Hindlimb muscle (tissue), 1 donor: ENCODE data around the gene TFPI2. TPM values are rescaled to one million over a fixed set of nuclear protein-coding genes. Genes with fewer than 3 reads are reported as not detected.
"Not testable (repeated sequence)": the region's sequence is repeated elsewhere in the genome, so short reads cannot be mapped to it uniquely, and the experiment has no call there.

Experiments used
- DNase-seq: peaks from one replicate; pipeline ENCODE4 v3.0.0-alpha.2; 2013
- polyA plus RNA-seq: library from polyadenylated mRNA; unstranded; fragments of 120-200 nt; gene quantifications from one replicate; pipeline ENCODE4 v1.2.1, GENCODE V29; 2013; ENCODE audit not compliant: insufficient read length

Gene TFPI2
- 1.8 TPM for polyA plus RNA-seq

- peak; percentile 23 for DNase-seq
Measured at GRCh38 chr7:93890464-93891068, at the start of gene TFPI2. Gene TFPI2, minus strand, starts transcription at chr7:93890753. Its CDS starts 75 bp downstream, at chr7:93890678.

- no peak for DNase-seq
Measured at GRCh38 chr7:93938293-93938692, 47.7 kb upstream of the TFPI2 start.

- DNase-seq, result no peak
Measured at GRCh38 chr7:93937818-93938217, 47.3 kb upstream of the TFPI2 start.

GRCh38 chr7:93935102-93935501 lies 44.5 kb upstream of the TFPI2 start:
- DNase-seq, result no peak

- no peak for DNase-seq
Measured at GRCh38 chr7:93933156-93933555, 42.6 kb upstream of the TFPI2 start.

- DNase-seq, result no peak
Measured at GRCh38 chr7:93931655-93932054, 41.1 kb upstream of the TFPI2 start.

- peak; percentile 42 for DNase-seq
Measured at GRCh38 chr7:93927585-93927984, 37.0 kb upstream of the TFPI2 start.

- no peak for DNase-seq
Measured at GRCh38 chr7:93926800-93927199, 36.2 kb upstream of the TFPI2 start.

GRCh38 chr7:93923942-93924341 lies 33.4 kb upstream of the TFPI2 start:
- no peak for DNase-seq

GRCh38 chr7:93923296-93923695 lies 32.7 kb upstream of the TFPI2 start:
- DNase-seq, result peak; percentile 76

GRCh38 chr7:93921607-93922566 lies 31.3 kb upstream of the TFPI2 start, which contains the start of gene GNG11:
Gene GNG11, plus strand, starts transcription at chr7:93921735. Its CDS starts 403 bp downstream, at chr7:93922138.
- peak; percentile 86 for DNase-seq

GRCh38 chr7:93921186-93921585 lies 30.6 kb upstream of the TFPI2 start:
- DNase-seq, result peak; percentile 24

- peak; percentile 30 for DNase-seq
Measured at GRCh38 chr7:93920496-93921182, 30.1 kb upstream of the TFPI2 start.

- not testable (repeated sequence) for DNase-seq
Measured at GRCh38 chr7:93916315-93916714, 25.8 kb upstream of the TFPI2 start.

- not testable (repeated sequence) for DNase-seq
Measured at GRCh38 chr7:93915888-93916287, 25.3 kb upstream of the TFPI2 start.

- not testable (repeated sequence) for DNase-seq
Measured at GRCh38 chr7:93915206-93915842, 24.8 kb upstream of the TFPI2 start.

GRCh38 chr7:93914581-93915066 lies 24.1 kb upstream of the TFPI2 start:
- DNase-seq, result no peak

GRCh38 chr7:93913197-93913596 lies 22.6 kb upstream of the TFPI2 start:
- no peak for DNase-seq

- DNase-seq, result not testable (repeated sequence)
Measured at GRCh38 chr7:93911661-93912060, 21.1 kb upstream of the TFPI2 start.

- DNase-seq, result not testable (repeated sequence)
Measured at GRCh38 chr7:93911242-93911641, 20.7 kb upstream of the TFPI2 start.

GRCh38 chr7:93910076-93910994 lies 19.8 kb upstream of the TFPI2 start:
- no peak for DNase-seq
